Stimulated activated CD4-positive, alpha-beta T cell treated with anti-CD3 and anti-CD28 coated beads, Interleukin-4, amount 100 ng/mL, for 4 hours (primary cell): ENCODE results near the gene RPAP3.
"Not testable (repeated sequence)": the region's sequence is repeated elsewhere in the genome, so short reads cannot be mapped to it uniquely, and the experiment has no call there.

ENCODE experiments used
- DNase-seq, 2 experiments: peaks; one replicate each; pipeline ENCODE4 v3.0.0-alpha.2; 2020

The RPAP3 gene

GRCh38 chr12:47717443-47718193, 11.8 kb upstream of the RPAP3 start:
- peak; percentile 33 for DNase-seq

- no peak for DNase-seq
These were observed 11.2 kb upstream of the RPAP3 start for GRCh38 chr12:47717046-47717442.

- no peak for DNase-seq
These were observed 10.2 kb upstream of the RPAP3 start for GRCh38 chr12:47715877-47716548.

- peak; percentile 71 to 72 for DNase-seq
These were observed 9.6 kb upstream of the RPAP3 start for GRCh38 chr12:47715393-47715876.

GRCh38 chr12:47714826-47715386, 9.1 kb upstream of the RPAP3 start:
- DNase-seq, result no peak

GRCh38 chr12:47712171-47712570, 6.3 kb upstream of the RPAP3 start:
- no peak for DNase-seq

- no peak for DNase-seq
These were observed 5.6 kb upstream of the RPAP3 start for GRCh38 chr12:47711448-47711847.

- DNase-seq, result no peak
These were observed 4.4 kb upstream of the RPAP3 start for GRCh38 chr12:47710278-47710677.

- no peak for DNase-seq
These were observed 3.8 kb upstream of the RPAP3 start for GRCh38 chr12:47709671-47710070.

- DNase-seq, result no peak
These were observed 3.4 kb upstream of the RPAP3 start for GRCh38 chr12:47709237-47709636.

- DNase-seq, result no peak
These were observed 2.2 kb upstream of the RPAP3 start for GRCh38 chr12:47707905-47708543.

GRCh38 chr12:47707355-47707754, 1.5 kb upstream of the RPAP3 start:
- DNase-seq, result no peak

- no peak for DNase-seq
These were observed 633 bp downstream of the RPAP3 start for GRCh38 chr12:47705229-47705565.

- DNase-seq, result no peak
These were observed 1.1 kb downstream of the RPAP3 start for GRCh38 chr12:47704719-47705118.

GRCh38 chr12:47700263-47700662, 5.6 kb downstream of the RPAP3 start:
- no peak for DNase-seq

- DNase-seq, result no peak
These were observed 7.2 kb downstream of the RPAP3 start for GRCh38 chr12:47698631-47699030.

GRCh38 chr12:47698055-47698454, 7.8 kb downstream of the RPAP3 start:
- DNase-seq, result no peak

- no peak for DNase-seq
These were observed 16.6 kb downstream of the RPAP3 start for GRCh38 chr12:47689215-47689614.

GRCh38 chr12:47687636-47688035, 18.2 kb downstream of the RPAP3 start:
- no peak for DNase-seq

- peak in 1 of 2 experiments; percentile 9 for DNase-seq
These were observed 19.1 kb downstream of the RPAP3 start for GRCh38 chr12:47686645-47687240.

GRCh38 chr12:47679785-47680184, 26.0 kb downstream of the RPAP3 start:
- DNase-seq, result no peak

- DNase-seq, result no peak
These were observed 33.8 kb downstream of the RPAP3 start for GRCh38 chr12:47672068-47672467.

GRCh38 chr12:47667935-47668334, 37.9 kb downstream of the RPAP3 start:
- not testable (repeated sequence) for DNase-seq
